ENCODE results near the gene GADD45G. TPM values are rescaled to one million over a fixed set of nuclear protein-coding genes. Genes with fewer than 3 reads are reported as not detected.

The GADD45G gene
- total and polyA plus RNA-seq, 2 of the 8 experiments (the other 6 are each of a cell fraction or from before 2014, with no cell fraction given), result 7.0 to 11.4 TPM

DNA sequence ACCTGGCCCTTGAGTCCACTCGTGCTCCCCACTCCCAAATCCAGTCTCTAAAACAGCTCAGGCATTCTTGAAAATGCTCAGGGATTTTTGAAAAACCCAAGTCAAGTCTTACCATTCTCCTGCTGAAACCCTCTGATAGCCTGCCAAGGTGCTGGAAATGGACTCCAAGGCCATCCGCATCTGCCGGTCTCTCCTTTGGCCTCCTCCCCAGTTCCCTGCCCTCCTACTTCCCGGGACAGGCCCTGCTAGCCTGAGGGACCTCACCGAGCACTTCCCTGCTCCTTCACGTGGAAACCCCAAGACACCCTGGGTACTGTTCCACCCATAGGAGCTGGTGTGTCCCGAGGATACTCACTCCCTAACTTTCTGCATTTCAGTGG lies 49.8 kb upstream of the GADD45G start:
- Histone ChIP-seq H2BK20ac (ENCODE audit: low read length) (no peak overlapping the region), H3K9me3 (ENCODE audit: insufficient read depth in 2 of 2, low read depth in 1 of 2, low read length in 1 of 2) (no peaks in the 10 kb centered on the region), H3K14ac (ENCODE audit: insufficient read length) (no peak overlapping the region), H3K36me3 (ENCODE audit: control insufficient read depth in 2 of 4, insufficient read depth in 4 of 4, low read length in 3 of 4) (no peaks in the 10 kb centered on the region), H3K4me3 (ENCODE audit: extremely low read depth in 1 of 4, insufficient read depth in 2 of 4, low read depth in 3 of 4, low read length in 4 of 4) (no peak overlapping the region), H2BK120ac (replicated peaks; ENCODE audit: low read depth, low read length) (no peak overlapping the region), H4K5ac (ENCODE audit: insufficient read length, low read depth, low read length) (no peak overlapping the region), H3K4me2 (ENCODE audit: insufficient read depth in 1 of 2, low read depth in 2 of 2, low read length in 2 of 2) (no peak overlapping the region), H3K79me2 (ENCODE audit: control insufficient read depth in 1 of 2, insufficient read depth in 2 of 2, low read length in 2 of 2) (no peaks in the 10 kb centered on the region), H3K79me1 (ENCODE audit: low read depth, low read length) (no peaks in the 10 kb centered on the region), H4K91ac (replicated peaks; ENCODE audit: insufficient read length, low read length) (no peak overlapping the region), H4K8ac (ENCODE audit: extremely low read depth, insufficient read depth, low read length) (0 out of 2 replicates have a peak overlapping the region, but pooled peaks have one; percentile 22), H2AFZ (ENCODE audit: low read length) (no peak overlapping the region), H2BK15ac (ENCODE audit: low read length) (no peak overlapping the region), H3K4ac (replicated peaks; ENCODE audit: insufficient read length, low read depth, low read length) (no peak overlapping the region), H4K20me1 (replicated peaks in 1 of 2; ENCODE audit: control insufficient read depth in 1 of 2, insufficient read depth in 2 of 2, low read length in 2 of 2) (no peaks in the 10 kb centered on the region), H2AK5ac (ENCODE audit: low read depth, low read length) (no peak overlapping the region), H3K56ac (replicated peaks; ENCODE audit: insufficient read length, low read depth, low read length) (no peak overlapping the region), H3K23ac (ENCODE audit: insufficient read length) (no peak overlapping the region), H3K27ac (ENCODE audit: low read depth, low read length) (no peak overlapping the region), H3K27me3 (replicated peaks in 1 of 4; ENCODE audit: control insufficient read depth in 3 of 4, extremely low read depth in 1 of 4, insufficient read depth in 3 of 4, low read length in 3 of 4) (no peaks in the 10 kb centered on the region), H2BK12ac (ENCODE audit: low read depth, low read length) (no peak overlapping the region), H3K23me2 (ENCODE audit: low read depth, low read length) (no peaks in the 10 kb centered on the region), H3K9ac (replicated peaks in 1 of 4; ENCODE audit: extremely low read depth in 1 of 4, low read depth in 3 of 4, low read length in 3 of 4) (no peak overlapping the region; a peak in 1 of 7 replicates), H3K4me1 (replicated peaks in 1 of 4; ENCODE audit: control insufficient read depth in 3 of 4, insufficient read depth in 4 of 4, low read length in 3 of 4) (peaks cover 0 to 7% (median 5%) of the 10 kb centered on the region in 4 experiments; a peak in 4 of 7 replicates), H2BK5ac (ENCODE audit: low read depth, low read length) (no peak overlapping the region), H3K18ac (ENCODE audit: extremely low read depth, low read length) (no peak overlapping the region)
- ChIA-PET CTCF (ENCODE audit: partially characterized antibody) (interaction anchor here (0.9 to 10.2 kb wide), 9 partner anchors 6 to 139 kb away, joined by 3 to 99 read pairs (median 5); no protein-coding TSS in a partner anchor), POLR2A (ENCODE audit: partially characterized antibody) (no interaction called here)
- no peak for FAIRE-seq
- WGBS, 2 experiments (ENCODE audit: extremely low coverage in 1 of 2, insufficient coverage in 1 of 2, insufficient read length in 1 of 2, insufficient replicate concordance in 2 of 2, low coverage in 1 of 2, low lambda C conversion rate in 2 of 2, missing lambda C conversion rate in 1 of 2), result 81% methylated on average over 7 of the region's 7 CpGs; no CpG with 5 or more reads in 1 of the 2 experiments
- no peak for DNase-seq (ENCODE audit: low read depth in 1 of 2, low spot score in 2 of 2)
- TF ChIP-seq POLR2AphosphoS5 (IDR thresholded peaks at IDR 0.05; ENCODE audit: low read depth, low read length) (no peak), MAFK (IDR thresholded peaks at IDR 0.05; ENCODE audit: low read depth, low read length) (no peak), SAP30 (IDR thresholded peaks at IDR 0.05; ENCODE audit: insufficient read depth, insufficient replicate concordance, low read length) (no peak), CBX5 (IDR thresholded peaks at IDR 0.05; ENCODE audit: low read depth, low read length) (no peak), EP300 (IDR thresholded peaks at IDR 0.05; ENCODE audit: borderline replicate concordance in 1 of 2, low read depth in 2 of 2, low read length in 2 of 2) (no peak), SIN3A (conservative IDR thresholded peaks at IDR 0.05 in 1 of 2, IDR thresholded peaks at IDR 0.05 in 1 of 2; ENCODE audit: low read depth in 1 of 2, low read length in 2 of 2) (no peak), HDAC6 (IDR thresholded peaks at IDR 0.05; ENCODE audit: low read depth, low read length) (no peak), YY1 (IDR thresholded peaks at IDR 0.05; ENCODE audit: low read depth, low read length) (no peak), RXRA (IDR thresholded peaks at IDR 0.05; ENCODE audit: insufficient read depth, low read depth, low read length) (no peak), RAD21 (IDR thresholded peaks at IDR 0.05 in 1 of 2, conservative IDR thresholded peaks at IDR 0.05 in 1 of 2; ENCODE audit: low read depth in 2 of 2, low read length in 2 of 2) (no peak)
